Activated CD8-positive, alpha-beta T cell treated with anti-CD3 and anti-CD28 coated beads for 36 hours (primary cell): ENCODE data around the gene TP63. TPM values are rescaled to one million over a fixed set of nuclear protein-coding genes. Genes with fewer than 3 reads are reported as not detected.

Source experiments
- ATAC-seq: fragments of 200-7000 bp; cut with Tn5 transposase; one replicate; pipeline ENCODE4 v1.10.0; 2021; ENCODE audit warnings: mild to moderate bottlenecking, moderate library complexity
- CTCF ChIA-PET: fragments of 350-600 bp; sonication (Branson Sonifier 250); formaldehyde crosslinking; loops from one replicate; lab custom pipeline; 2021; ENCODE audit warnings: antibody characterized with exemption; lab: Charles Lee
- POLR2A ChIA-PET: fragments of 350-600 bp; sonication (Branson Sonifier 250); formaldehyde crosslinking; loops from one replicate; lab custom pipeline; 2021; ENCODE audit warnings: antibody characterized with exemption; lab: Charles Lee
- DNase-seq: peaks from one replicate; pipeline ENCODE4 v3.0.0-alpha.2; 2020
- H3K27ac Mint-ChIP-seq: one replicate; pipeline ENCODE4 v1.8.0; 2021; ENCODE audit warnings: mild to moderate bottlenecking, mixed read lengths
- H3K27me3 Mint-ChIP-seq: one replicate; pipeline ENCODE4 v1.8.0; 2021; ENCODE audit warnings: mixed read lengths
- H3K36me3 Mint-ChIP-seq: one replicate; pipeline ENCODE4 v1.8.0; 2021; ENCODE audit warnings: low read depth, mixed read lengths
- H3K4me1 Mint-ChIP-seq: one replicate; pipeline ENCODE4 v1.8.0; 2021; ENCODE audit warnings: low read depth, mixed read lengths
- H3K4me3 Mint-ChIP-seq: one replicate; pipeline ENCODE4 v1.8.0; 2021; ENCODE audit warnings: mild to moderate bottlenecking, moderate library complexity, mixed read lengths
- H3K9me3 Mint-ChIP-seq: one replicate; pipeline ENCODE4 v1.8.0; 2021; ENCODE audit warnings: mixed read lengths
- CTCF ChIP-seq: fragments of 200-600 bp; IDR thresholded peaks from one replicate; pipeline ENCODE4 v1.8.0; 2022; ENCODE audit warnings: antibody characterized with exemption, mild to moderate bottlenecking
- intact Hi-C: fragments of 100-400 bp; cut with micrococcal nuclease; formaldehyde crosslinking; loops from one replicate; pipeline ENCODE4 v1.10.0; 2022
- total RNA-seq, 2 experiments: library from RNA; stranded (reverse); gene quantifications; one replicate each; pipeline ENCODE4 v1.2.3, GENCODE V29; 2021

TP63 gene
- total RNA-seq, 2 experiments from 2014 or later, result 0.07 to 0.23 TPM

GRCh38 chr3:189830401-189830800, 199.2 kb downstream of the TP63 start:
- DNase-seq (no peak), ATAC-seq (no peak)
- Mint-ChIP-seq H3K27ac (no peak overlapping the region), H3K36me3 (no peaks in the 10 kb centered on the region), H3K4me3 (no peak overlapping the region), H3K9me3 (no peaks in the 10 kb centered on the region), H3K27me3 (no peaks in the 10 kb centered on the region), H3K4me1 (no peaks in the 10 kb centered on the region)
- intact Hi-C loops, result no loop called here
- ChIA-PET CTCF (no interaction called here), POLR2A (no interaction called here)
- no peak for TF ChIP-seq CTCF

GRCh38 chr3:189833266-189833665, 202.1 kb downstream of the TP63 start:
- no peaks in the 10 kb centered on the region for H3K9me3 Mint-ChIP-seq
- ChIA-PET CTCF (no interaction called here), POLR2A (no interaction called here)
- H3K36me3 Mint-ChIP-seq, result no peaks in the 10 kb centered on the region
- H3K4me1 Mint-ChIP-seq, result no peaks in the 10 kb centered on the region
- no peak overlapping the region for H3K27ac Mint-ChIP-seq
- TF ChIP-seq CTCF, result no peak
- H3K4me3 Mint-ChIP-seq, result no peak overlapping the region
- ATAC-seq (no peak), DNase-seq (no peak)
- intact Hi-C loops, result no loop called here
- peaks cover 2% of the 10 kb centered on the region for H3K27me3 Mint-ChIP-seq

GRCh38 chr3:189833996-189834395, 202.8 kb downstream of the TP63 start:
- POLR2A ChIA-PET, result no interaction called here
- ATAC-seq (no peak), DNase-seq (no peak)
- no peak for TF ChIP-seq CTCF
- peaks cover 3% of the 10 kb centered on the region for H3K27me3 Mint-ChIP-seq
- no peak overlapping the region for H3K4me3 Mint-ChIP-seq
- intact Hi-C loops, result no loop called here
- CTCF ChIA-PET, result no interaction called here
- H3K27ac Mint-ChIP-seq, result no peak overlapping the region
- H3K4me1 Mint-ChIP-seq, result no peaks in the 10 kb centered on the region
- no peaks in the 10 kb centered on the region for H3K36me3 Mint-ChIP-seq
- no peaks in the 10 kb centered on the region for H3K9me3 Mint-ChIP-seq

- no peak for TF ChIP-seq CTCF
- Mint-ChIP-seq H3K4me3 (no peak overlapping the region), H3K27ac (no peak overlapping the region), H3K9me3 (no peaks in the 10 kb centered on the region), H3K4me1 (no peaks in the 10 kb centered on the region), H3K36me3 (no peaks in the 10 kb centered on the region), H3K27me3 (peaks cover 3% of the 10 kb centered on the region)
- DNase-seq, result no peak
- no peak for ATAC-seq
- ChIA-PET POLR2A (no interaction called here), CTCF (no interaction called here)
- intact Hi-C loops, result no loop called here
These were observed 203.3 kb downstream of the TP63 start for GRCh38 chr3:189834462-189834861.

- POLR2A ChIA-PET, result no interaction called here
- intact Hi-C loops, result no loop called here
- Mint-ChIP-seq H3K4me1 (peaks cover 6% of the 10 kb centered on the region), H3K9me3 (no peaks in the 10 kb centered on the region), H3K27ac (no peak overlapping the region), H3K4me3 (no peak overlapping the region), H3K27me3 (peaks cover 6% of the 10 kb centered on the region), H3K36me3 (no peaks in the 10 kb centered on the region)
- no peak for TF ChIP-seq CTCF
- CTCF ChIA-PET, result no interaction called here
- ATAC-seq (no peak), DNase-seq (no peak)
These were observed 205.6 kb downstream of the TP63 start for GRCh38 chr3:189836795-189837194.
